Neural cell (in vitro differentiated cells): ENCODE measurements around the gene ZCCHC14.
"Not testable (repeated sequence)": the region's sequence is repeated elsewhere in the genome, so short reads cannot be mapped to it uniquely, and the experiment has no call there.

Experiments
- CTCF ChIP-seq: fragments of 450-650 bp; IDR thresholded peaks from 2 replicates; pipeline ENCODE4 v1.5.1; 2014; ENCODE audit warnings: antibody characterized with exemption, mild to moderate bottlenecking, moderate library complexity; ENCODE audit not compliant: poor library complexity, severe bottlenecking
- EZH2 ChIP-seq: fragments of 200-600, 300-800 bp; shearing (Covaris generic), sonication (generic); IDR thresholded peaks from 2 replicates; pipeline ENCODE4 v1.6.1; 2014; ENCODE audit warnings: antibody characterized with exemption, low read length, borderline replicate concordance, mild to moderate bottlenecking; ENCODE audit not compliant: insufficient read depth, poor library complexity, severe bottlenecking
- POLR2AphosphoS5 ChIP-seq: IDR thresholded peaks from 2 replicates; pipeline ENCODE4 v1.6.1; 2012
- RAD21 ChIP-seq: fragments of 450-650 bp; conservative IDR thresholded peaks from 2 replicates; pipeline ENCODE4 v1.6.1; 2014; ENCODE audit warnings: antibody characterized with exemption, mild to moderate bottlenecking, moderate library complexity
- REST ChIP-seq: IDR thresholded peaks from 2 replicates; pipeline ENCODE4 v1.6.1; 2012; ENCODE audit warnings: borderline replicate concordance
- SMC3 ChIP-seq: fragments of 450-650 bp; conservative IDR thresholded peaks from 2 replicates; pipeline ENCODE4 v1.6.1; 2014; ENCODE audit warnings: antibody characterized with exemption, mild to moderate bottlenecking, moderate library complexity; ENCODE audit not compliant: poor library complexity

GRCh38 chr16:87521764-87522163 is 28.9 kb upstream of the ZCCHC14 start:
- not testable (repeated sequence) for TF ChIP-seq POLR2AphosphoS5, CTCF, REST, RAD21, EZH2, SMC3
